H1 (cell line): ENCODE measurements around the gene SH3RF3.
A peak's percentile ranks its signal among the peaks of the same experiment; 100 is the strongest.

Experiments used
- CTCF ChIP-seq, 3 experiments: IDR thresholded peaks; 1 replicate in 2 of 3; 2 replicates in 1 of 3; pipeline versions ENCODE4 v1.5.1 to v1.6.1; 2011; ENCODE audit warnings: low read length in 3 of 3, mild to moderate bottlenecking in 3 of 3, inconsistent platforms in 2 of 3, low read depth in 1 of 3, moderate library complexity in 1 of 3; ENCODE audit not compliant: insufficient read depth in 1 of 3; ENCODE audit errors: control extremely low read depth in 1 of 3
- EZH2 ChIP-seq: fragments of 200-600 bp; sonication (generic); IDR thresholded peaks from 2 replicates; pipeline ENCODE4 v1.7.1; 2012; ENCODE audit warnings: low read depth, mild to moderate bottlenecking, moderate library complexity, low read length, inconsistent platforms; ENCODE audit not compliant: severe bottlenecking
- GABPA ChIP-seq: IDR thresholded peaks from 2 replicates; pipeline ENCODE4 v1.6.1; 2011; ENCODE audit warnings: mild to moderate bottlenecking, low read length, moderate library complexity, borderline replicate concordance; ENCODE audit not compliant: insufficient read depth
- JUND ChIP-seq: IDR thresholded peaks from 2 replicates; pipeline ENCODE4 v1.6.1; 2011; ENCODE audit warnings: mild to moderate bottlenecking, improper control_type of control experiment, low read length
- TAF1 ChIP-seq: IDR thresholded peaks from 2 replicates; pipeline ENCODE4 v1.6.1; 2011; ENCODE audit warnings: mild to moderate bottlenecking, low read depth, low read length

GRCh38 chr2:109516445-109517117, 387.6 kb downstream of the SH3RF3 start:
- TF ChIP-seq EZH2 (no peak), GABPA (0 out of 2 replicates have a peak, but pooled peaks have one; percentile 22), CTCF (IDR thresholded peaks at IDR 0.05; ENCODE audit: control extremely low read depth in 1 of 3, insufficient read depth in 1 of 3, low read depth in 1 of 3, low read length in 3 of 3) (peak; percentile 90 to 97 (median 95)), TAF1 (no peak), JUND (no peak)
